Measurements from ENCODE around the gene WDR90. TPM values are rescaled to one million over a fixed set of nuclear protein-coding genes. Genes with fewer than 3 reads are reported as not detected.
A peak's percentile ranks its signal among the peaks of the same experiment; 100 is the strongest.

Gene WDR90
- total and polyA plus RNA-seq, 12 donors, result 3.0 to 162 (median 26.9) TPM

- no peak for TF ChIP-seq CTCF (IDR thresholded peaks at IDR 0.05)
- no peak for TF ChIP-seq POLR2A (IDR thresholded peaks at IDR 0.05)
Measured at GRCh38 chr16:683396-684070, 34.4 kb downstream of the WDR90 start.

DNA sequence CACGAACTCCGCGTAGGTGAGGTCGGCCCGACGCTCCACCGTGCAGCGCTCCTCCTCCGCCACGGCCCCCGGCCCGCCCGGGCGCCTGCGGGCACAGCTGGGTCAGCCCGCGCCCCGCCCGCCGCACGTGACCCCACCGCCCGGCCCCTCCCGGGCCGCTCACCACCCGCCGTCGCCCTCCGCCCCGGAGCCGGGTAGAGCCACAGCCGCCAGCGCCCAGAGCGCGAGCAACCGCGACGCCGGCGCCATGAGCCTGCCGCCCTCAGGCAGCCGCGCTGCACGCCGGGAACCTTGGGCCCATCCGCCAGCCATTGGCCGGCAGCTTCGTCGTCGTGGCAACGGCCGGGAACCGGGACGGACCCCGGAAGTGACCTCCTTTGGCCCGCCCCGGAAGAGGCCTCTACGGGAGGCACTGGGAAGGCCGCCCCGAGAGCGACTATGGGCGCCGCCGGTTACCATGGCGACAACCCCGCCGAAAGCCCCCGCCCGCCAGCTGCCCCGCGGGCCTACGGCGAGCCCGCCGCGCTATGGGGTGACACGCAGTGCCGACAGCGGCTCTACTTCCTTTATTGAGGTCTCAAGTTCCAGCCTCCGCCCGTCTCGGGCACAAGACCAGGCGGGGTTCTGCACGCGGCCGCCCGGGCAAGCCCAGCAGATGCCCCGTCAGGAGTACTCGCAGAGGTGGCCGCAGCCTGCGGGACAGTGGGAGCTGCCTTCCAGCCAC, 35.1 kb downstream of the WDR90 start, which contains the start of gene JMJD8:
Gene JMJD8 (minus strand): TSS at position 264 of the 724 bp plus-strand sequence. CDS start 15 bp downstream, at position 249.
- DNase-seq, result peak; percentile 97 to 98 (median 97)
- intact Hi-C loops (cut with DNase I), result no loop called here
- Histone ChIP-seq H3K4me3 (peak within 1 kb of the TSS in 2 of 4 donors; percentile 4 to 79), H3K27me3 (no peaks in the 10 kb centered on the region), H3K9me3 (replicated peaks in 1 of 3) (no peaks in the 10 kb centered on the region), H3K4me1 (replicated peaks in 1 of 2) (peaks cover 27 to 47% of the 10 kb centered on the region in 2 donors), H3K36me3 (replicated peaks in 1 of 2) (peaks cover 0 to 36% of the 10 kb centered on the region in 2 donors), H3K27ac (peak within 1 kb of the TSS in 4 of 5 donors; percentile 38 to 90 (median 80))
- WGBS, 4 donors, result 0 to 3% (median 1%) methylated on average over 1 to 91 of the region's 91 CpGs
- no peak for TF ChIP-seq CTCF (IDR thresholded peaks at IDR 0.05)
- TF ChIP-seq POLR2A (IDR thresholded peaks at IDR 0.05), result peak; percentile 32 to 69

More at GRCh38 chr16:683396-684070, 34.4 kb downstream of the WDR90 start:
- DNase-seq, result peak in 3 of 7 donors; percentile 38 to 57 (median 39)
- Histone ChIP-seq H3K27ac (peak overlapping the region in 4 of 5 donors; percentile 38 to 90 (median 80)), H3K9me3 (replicated peaks in 1 of 3) (no peaks in the 10 kb centered on the region), H3K27me3 (no peaks in the 10 kb centered on the region), H3K36me3 (replicated peaks in 1 of 2) (peaks cover 0 to 36% of the 10 kb centered on the region in 2 donors), H3K4me1 (replicated peaks in 1 of 2) (peaks cover 27 to 41% of the 10 kb centered on the region in 2 donors), H3K4me3 (peak overlapping the region in 2 of 4 donors; percentile 4 to 79)
- intact Hi-C loops (cut with DNase I), result no loop called here
- WGBS, 4 donors, result 12 to 23% (median 17%) methylated on average over 22 to 57 of the region's 57 CpGs

DNA sequence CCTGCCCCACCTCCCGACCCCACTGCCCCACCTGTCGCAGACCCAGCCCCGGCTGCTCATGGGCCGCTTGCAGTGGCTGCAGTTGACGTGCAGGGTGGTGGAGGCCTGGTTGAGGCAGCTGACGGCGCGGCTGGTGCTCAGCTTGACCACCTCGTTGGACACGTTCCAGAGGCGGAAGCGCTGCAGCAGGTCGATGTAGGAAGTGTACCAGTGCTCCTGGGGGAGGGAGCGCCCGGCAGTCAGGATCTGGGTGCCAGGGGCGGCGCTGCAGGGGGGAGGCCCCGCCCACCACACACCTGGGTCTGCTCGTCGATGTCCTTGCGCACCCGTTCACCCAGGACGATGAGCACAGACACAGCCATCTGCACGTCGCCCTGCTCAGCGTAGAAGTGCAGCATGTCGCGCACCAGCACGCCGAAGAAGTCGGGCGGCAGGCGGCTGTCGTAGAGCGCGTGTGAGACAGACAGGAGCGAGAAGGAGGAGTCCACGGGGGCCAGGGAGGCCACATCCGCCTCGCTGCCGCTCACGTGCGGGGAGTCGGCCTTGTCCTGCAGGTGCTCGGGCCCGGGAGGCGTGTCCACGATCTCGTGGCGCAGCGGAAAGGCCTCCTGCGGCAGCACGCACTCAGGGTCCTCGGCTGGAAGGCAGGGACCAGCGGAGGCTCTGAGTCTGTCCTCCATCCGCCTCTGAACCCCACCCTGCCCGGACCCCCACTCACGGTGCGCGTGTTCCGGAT, 36.0 kb downstream of the WDR90 start:
- Histone ChIP-seq H3K9me3 (replicated peaks in 1 of 3) (no peaks in the 10 kb centered on the region), H3K27me3 (no peaks in the 10 kb centered on the region), H3K4me3 (peak overlapping the region in 1 of 4 donors; percentile 79), H3K27ac (peak overlapping the region in 2 of 5 donors; percentile 79 to 81), H3K4me1 (replicated peaks in 1 of 2) (peaks cover 27 to 54% of the 10 kb centered on the region in 2 donors), H3K36me3 (replicated peaks in 1 of 2) (peaks cover 0 to 36% of the 10 kb centered on the region in 2 donors)
- TF ChIP-seq POLR2A (IDR thresholded peaks at IDR 0.05) (no peak), CTCF (IDR thresholded peaks at IDR 0.05) (no peak)
- intact Hi-C loops (cut with DNase I), result no loop called here
- DNase-seq, result peak in 3 of 7 donors; percentile 43 to 80 (median 55)
- WGBS, 4 donors, result 87 to 94% (median 91%) methylated on average over 9 to 61 of the region's 61 CpGs

All from adrenal gland (tissue), 12 donors.